GM21576 (cell line): ENCODE results near the gene TSPYL2.

Source experiments
- ATAC-seq: cut with Tn5 transposase; IDR thresholded peaks from one replicate; pipeline ENCODE4 v1.9.1; 2021; ENCODE audit warnings: mild to moderate bottlenecking, moderate library complexity; ENCODE audit not compliant: unreplicated experiment

The TSPYL2 gene

GRCh38 chrX:53116101-53116500, 33.9 kb downstream of the TSPYL2 start:
- ATAC-seq = no peak

GRCh38 chrX:53122013-53122412, 39.8 kb downstream of the TSPYL2 start:
- no peak for ATAC-seq

GRCh38 chrX:53125506-53125905, 43.3 kb downstream of the TSPYL2 start:
- no peak for ATAC-seq

- no peak for ATAC-seq
These were observed 44.2 kb downstream of the TSPYL2 start for GRCh38 chrX:53126377-53126776.

GRCh38 chrX:53128097-53128749, 46.1 kb downstream of the TSPYL2 start:
- no peak for ATAC-seq

GRCh38 chrX:53133400-53133799, 51.2 kb downstream of the TSPYL2 start:
- no peak for ATAC-seq

GRCh38 chrX:53135581-53135980, 53.4 kb downstream of the TSPYL2 start:
- ATAC-seq = no peak
